CMK (cell line): ENCODE data around the gene GPALPP1.
A peak's percentile ranks its signal among the peaks of the same experiment; 100 is the strongest.
"Not testable (repeated sequence)": the region's sequence is repeated elsewhere in the genome, so short reads cannot be mapped to it uniquely, and the experiment has no call there.

Source experiments
- DNase-seq: peaks from one replicate; pipeline ENCODE4 v3.0.0-alpha.2; 2010; ENCODE audit warnings: low read depth

GPALPP1 gene

GRCh38 chr13:44989071-44989889 is at the start of gene GPALPP1, which contains the start of gene NUFIP1:
TSS of gene GPALPP1 (plus strand) at chr13:44989538. CDS start at chr13:44989655, 117 bp downstream.
TSS of gene NUFIP1 (minus strand) at chr13:44989471. CDS start at chr13:44989436, 35 bp downstream.
- DNase-seq: peak; percentile 39

GRCh38 chr13:44943411-44943810 is 45.9 kb upstream of the GPALPP1 start:
- DNase-seq: not testable (repeated sequence)

- DNase-seq: no peak
Observed at GRCh38 chr13:44951184-44951583, 38.2 kb upstream of the GPALPP1 start.

GRCh38 chr13:44952671-44953070 is 36.7 kb upstream of the GPALPP1 start:
- no peak for DNase-seq

- no peak for DNase-seq
Observed at GRCh38 chr13:44954224-44954623, 35.1 kb upstream of the GPALPP1 start.

- no peak for DNase-seq
Observed at GRCh38 chr13:44955406-44955805, 33.9 kb upstream of the GPALPP1 start.

- no peak for DNase-seq
Observed at GRCh38 chr13:44961997-44962396, 27.3 kb upstream of the GPALPP1 start.

- no peak for DNase-seq
Observed at GRCh38 chr13:44967704-44968433, 21.5 kb upstream of the GPALPP1 start.

- no peak for DNase-seq
Observed at GRCh38 chr13:44968434-44968815, 20.9 kb upstream of the GPALPP1 start.

- DNase-seq: no peak
Observed at GRCh38 chr13:44969551-44970484, 19.5 kb upstream of the GPALPP1 start.

- no peak for DNase-seq
Observed at GRCh38 chr13:44971656-44972595, 17.4 kb upstream of the GPALPP1 start.

GRCh38 chr13:44972956-44973581 is 16.3 kb upstream of the GPALPP1 start:
- DNase-seq: no peak

GRCh38 chr13:44974056-44974793 is 15.1 kb upstream of the GPALPP1 start:
- no peak for DNase-seq

- DNase-seq: no peak
Observed at GRCh38 chr13:44976196-44976595, 13.1 kb upstream of the GPALPP1 start.

GRCh38 chr13:44976949-44977583 is 12.3 kb upstream of the GPALPP1 start:
- no peak for DNase-seq

- DNase-seq: no peak
Observed at GRCh38 chr13:44978328-44978727, 11.0 kb upstream of the GPALPP1 start.

GRCh38 chr13:44989941-44990340 is 603 bp downstream of the GPALPP1 start:
- no peak for DNase-seq

GRCh38 chr13:45003417-45003816 is 14.1 kb downstream of the GPALPP1 start:
- no peak for DNase-seq

GRCh38 chr13:45004096-45004495 is 14.8 kb downstream of the GPALPP1 start:
- no peak for DNase-seq
